Measurements from ENCODE around the gene E2F2.

Gene E2F2

GRCh38 chr1:23481026-23481597 lies 49.9 kb downstream of the E2F2 start:
- no peak for DNase-seq

- DNase-seq, result no peak
These were observed 50.6 kb downstream of the E2F2 start for GRCh38 chr1:23480187-23481025.

- DNase-seq, result no peak
These were observed 51.4 kb downstream of the E2F2 start for GRCh38 chr1:23479666-23479941.

DNA sequence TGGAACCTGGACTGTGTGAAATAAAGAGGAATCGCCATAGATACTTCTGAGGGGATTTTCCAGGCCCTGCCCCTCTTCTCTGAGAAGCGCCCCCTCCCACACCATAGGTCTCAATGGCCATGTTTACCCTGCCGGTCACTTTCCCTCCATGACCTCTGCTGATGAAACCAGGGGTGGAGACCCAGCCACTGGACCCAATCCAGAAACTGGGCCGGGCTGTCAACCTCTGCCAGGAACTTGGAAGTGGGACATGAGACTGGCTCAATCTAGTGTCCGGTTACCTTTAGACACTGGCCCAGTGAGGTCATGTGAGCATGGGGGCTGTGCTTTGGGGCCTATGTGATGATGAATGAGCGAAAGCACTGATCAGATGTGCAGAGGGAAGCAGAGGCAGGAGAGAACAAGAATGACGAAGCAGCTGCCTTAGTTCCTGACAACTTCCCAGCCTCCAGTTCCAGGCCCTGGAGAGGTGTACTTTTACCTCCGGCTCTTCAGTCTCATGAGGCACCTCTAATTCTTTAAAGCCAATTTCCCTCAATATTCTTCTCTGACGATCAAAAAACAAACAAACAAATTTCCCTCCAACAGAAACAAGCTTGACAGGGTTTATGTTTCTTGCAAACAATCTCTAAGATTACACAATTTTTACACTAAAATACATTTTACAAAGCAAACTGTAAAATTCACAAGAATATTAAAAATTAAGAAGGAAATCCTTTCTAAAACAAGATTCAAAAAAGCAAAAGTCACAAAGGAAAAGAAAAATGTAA lies 52.0 kb downstream of the E2F2 start:
- no peak for DNase-seq

DNA sequence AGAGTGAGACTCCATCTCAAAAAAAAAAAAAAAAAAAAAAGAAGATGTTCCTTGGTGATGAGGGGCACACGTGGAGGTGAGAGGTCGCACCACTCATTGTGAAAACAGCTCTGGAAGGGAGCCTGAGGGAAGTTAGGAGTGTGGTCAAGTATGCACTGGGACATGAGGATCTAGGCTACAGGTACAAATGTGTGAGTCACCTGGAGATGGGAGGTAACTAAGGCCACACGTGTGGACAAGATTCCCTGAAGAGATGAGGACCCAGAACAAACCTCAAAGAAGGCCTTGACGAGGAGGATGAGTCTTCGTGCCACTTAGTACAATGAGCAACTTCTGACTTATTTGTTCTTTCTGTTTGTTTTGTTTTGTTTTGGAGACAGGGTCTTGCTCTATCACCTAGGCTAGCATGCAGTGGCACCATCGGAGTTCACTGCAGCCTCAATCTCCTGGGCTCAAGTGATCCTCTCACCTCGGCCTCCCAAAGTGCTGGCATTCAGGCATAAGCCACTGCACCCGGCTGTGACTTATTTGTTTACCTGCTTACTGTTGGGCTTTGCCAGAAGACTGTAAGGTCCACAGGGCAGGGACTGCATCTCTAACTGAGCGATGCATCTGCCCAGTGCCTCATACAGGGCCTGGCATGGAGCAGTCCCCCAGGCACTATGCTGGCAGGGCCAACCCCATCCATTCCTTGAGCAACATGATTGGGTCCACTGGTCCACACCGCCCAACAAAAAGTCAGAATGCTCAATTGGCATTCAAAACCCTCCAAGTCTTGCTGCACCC lies 53.5 kb downstream of the E2F2 start:
- DNase-seq, result no peak

DNA sequence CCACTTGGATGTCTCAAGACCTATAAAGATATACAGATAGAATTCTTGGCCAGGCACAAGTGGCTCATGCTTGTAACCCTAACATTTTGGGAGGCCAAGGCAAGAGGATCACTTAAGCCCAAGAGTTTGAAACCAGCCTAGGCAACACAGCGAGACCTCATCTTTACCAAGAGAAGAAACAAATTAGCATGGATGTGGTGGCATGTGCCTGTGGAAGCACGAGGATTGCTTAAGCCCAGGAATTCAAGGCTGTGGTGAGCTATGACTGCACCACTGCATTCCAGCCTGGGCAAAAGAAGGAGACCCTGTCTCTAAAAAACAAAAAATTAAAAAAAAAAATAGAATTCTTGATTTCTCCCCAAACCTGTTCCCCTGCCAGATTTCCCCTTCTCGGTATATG lies 55.4 kb downstream of the E2F2 start:
- no peak for DNase-seq

DNA sequence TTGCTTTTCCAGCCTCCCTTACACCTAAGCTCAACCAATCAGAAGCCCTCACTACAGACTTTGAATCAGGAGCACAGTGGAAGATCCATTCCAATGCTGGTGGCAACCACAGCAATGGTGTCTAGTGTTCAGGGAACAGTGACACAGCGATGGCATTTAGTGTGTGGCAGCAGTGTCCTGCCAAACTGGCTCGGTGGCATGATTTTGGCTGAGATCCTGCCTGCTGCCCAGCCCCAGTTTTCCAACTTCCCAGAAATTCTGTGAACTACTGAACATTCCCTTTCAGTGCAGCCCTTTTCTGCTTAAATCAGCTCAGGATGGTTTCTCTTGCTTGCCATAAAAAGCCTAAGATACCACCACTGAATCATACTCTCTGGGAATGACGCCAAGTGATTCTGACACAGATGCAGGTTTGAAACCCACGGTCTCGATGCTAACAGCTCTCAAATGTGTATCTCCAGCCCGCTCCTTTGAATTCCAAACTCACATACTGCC lies 55.9 kb downstream of the E2F2 start:
- no peak for DNase-seq

- DNase-seq, result no peak
These were observed 57.8 kb downstream of the E2F2 start for GRCh38 chr1:23473037-23473800.

DNA sequence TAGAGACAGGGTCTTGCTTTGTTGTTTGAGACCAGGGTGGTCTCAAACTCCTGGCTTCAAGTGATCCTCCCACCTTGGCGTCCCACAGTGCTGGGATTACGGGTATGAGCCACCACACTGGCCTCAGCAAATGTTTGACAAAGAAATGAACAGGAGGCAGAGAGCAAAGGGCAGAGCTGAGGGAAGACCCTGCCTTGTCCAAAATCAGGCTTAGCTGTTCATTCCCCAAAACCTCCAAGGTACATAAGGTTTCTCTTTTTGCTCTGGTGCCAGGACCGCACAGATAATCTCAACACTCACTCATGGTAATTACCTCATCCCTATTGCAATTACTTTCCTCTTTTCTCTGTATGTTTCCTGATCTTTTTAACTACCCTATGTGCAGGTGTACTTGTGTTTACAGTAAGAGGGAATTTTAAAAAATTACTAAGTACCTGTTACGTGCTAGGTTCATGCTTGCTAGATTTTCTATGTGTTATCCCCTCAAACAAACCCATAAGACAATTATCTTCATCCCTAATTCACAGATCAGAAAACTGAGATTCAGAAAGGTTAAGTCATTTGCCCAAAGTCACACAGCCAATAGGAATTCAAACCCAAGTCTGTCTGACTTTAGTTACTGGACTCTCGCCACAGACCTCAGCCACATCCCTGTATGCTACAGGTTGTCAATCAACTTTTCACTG lies 58.5 kb downstream of the E2F2 start:
- no peak for DNase-seq

- DNase-seq, result no peak
These were observed 59.5 kb downstream of the E2F2 start for GRCh38 chr1:23471473-23472075.

GRCh38 chr1:23470282-23471070 lies 60.6 kb downstream of the E2F2 start:
- DNase-seq, result no peak

- DNase-seq, result no peak
These were observed 61.6 kb downstream of the E2F2 start for GRCh38 chr1:23469372-23469982.

- no peak for DNase-seq
These were observed 64.5 kb downstream of the E2F2 start for GRCh38 chr1:23466423-23466989.

GRCh38 chr1:23463286-23463685 lies 67.7 kb downstream of the E2F2 start:
- no peak for DNase-seq

DNA sequence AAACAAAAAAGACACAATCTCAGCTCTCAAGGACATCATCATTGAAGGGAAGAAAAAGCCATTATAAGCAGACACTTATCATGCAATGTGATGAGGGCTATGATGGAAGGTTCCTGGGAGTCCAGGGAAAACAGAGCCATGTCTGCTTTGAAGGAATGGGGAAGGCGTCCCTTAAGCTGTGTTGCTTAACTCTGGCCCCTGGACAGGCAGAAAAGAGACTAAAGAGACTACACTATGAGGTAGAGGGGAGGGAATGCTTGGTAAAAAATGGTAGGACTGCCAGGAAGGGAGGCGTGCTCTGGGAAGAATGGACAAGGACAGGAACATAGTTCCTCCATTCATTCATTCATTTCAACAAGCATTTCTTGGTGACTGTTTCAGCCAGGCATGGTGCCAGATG lies 68.3 kb downstream of the E2F2 start:
- DNase-seq, result no peak

GRCh38 chr1:23461050-23461449 lies 70.0 kb downstream of the E2F2 start:
- no peak for DNase-seq

DNA sequence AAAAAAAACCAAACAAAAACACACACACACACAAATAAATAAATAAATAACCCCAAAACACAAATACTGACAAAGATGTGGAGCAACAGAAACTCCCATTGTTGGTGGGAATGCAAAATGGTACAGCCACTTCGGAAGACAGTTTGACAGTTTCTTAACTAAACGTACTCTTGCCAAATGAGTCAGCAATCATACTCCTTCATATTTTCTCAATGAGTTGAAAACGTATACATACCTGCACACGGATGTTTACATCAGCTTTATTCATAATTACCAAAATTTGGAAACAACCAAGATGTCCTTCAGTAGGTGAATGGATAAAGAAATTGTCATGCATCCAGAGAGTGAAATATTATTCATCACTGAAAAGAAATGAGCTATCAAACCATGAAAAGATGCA lies 70.5 kb downstream of the E2F2 start:
- DNase-seq, result no peak

DNA sequence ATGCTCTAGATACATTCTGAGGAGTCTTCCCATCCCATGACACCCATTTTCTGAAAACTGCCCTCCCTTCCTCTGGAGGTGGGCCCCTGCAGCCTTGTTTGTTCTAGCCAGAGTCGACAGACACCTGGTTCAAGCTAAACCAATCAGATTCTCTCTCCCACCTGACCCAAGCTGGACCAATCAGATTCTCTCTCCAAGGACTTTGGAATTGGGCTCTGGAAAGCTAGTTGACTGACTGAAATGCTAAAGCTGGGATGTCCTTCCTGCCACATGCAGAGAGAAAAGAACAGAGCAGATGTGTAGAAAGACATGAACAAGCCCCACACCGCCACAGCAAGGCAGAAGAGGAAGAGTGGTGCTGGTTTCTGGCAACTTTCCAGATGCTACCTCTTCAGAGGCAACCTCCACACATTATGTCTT lies 71.7 kb downstream of the E2F2 start:
- DNase-seq, result no peak
